ENCODE measurements around the gene NFKBIZ.

Gene NFKBIZ

DNA sequence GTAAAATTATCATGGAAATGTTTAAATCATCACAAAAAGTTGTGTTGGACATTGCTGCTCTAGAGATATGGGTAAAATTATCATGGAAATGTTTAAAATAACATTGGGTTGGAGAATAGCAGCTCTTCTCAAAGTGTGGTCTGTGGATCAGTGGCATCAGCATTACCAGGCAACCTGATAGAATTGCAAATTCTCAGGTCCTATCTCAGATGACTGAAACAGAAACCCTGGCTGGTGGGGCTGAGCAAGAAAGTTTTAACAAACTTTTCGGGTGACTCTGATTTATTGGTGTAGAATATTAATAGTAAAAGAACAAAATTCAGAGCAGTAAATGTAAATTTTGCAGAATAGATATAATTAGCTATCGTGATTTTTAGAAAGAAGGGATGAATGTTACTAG, 41.4 kb upstream of the NFKBIZ start:
- H3K4me3 ChIP-seq (ENCODE audit: control insufficient read depth, low read depth, low read length) = no peak overlapping the region
- TF ChIP-seq, protein P1, sequence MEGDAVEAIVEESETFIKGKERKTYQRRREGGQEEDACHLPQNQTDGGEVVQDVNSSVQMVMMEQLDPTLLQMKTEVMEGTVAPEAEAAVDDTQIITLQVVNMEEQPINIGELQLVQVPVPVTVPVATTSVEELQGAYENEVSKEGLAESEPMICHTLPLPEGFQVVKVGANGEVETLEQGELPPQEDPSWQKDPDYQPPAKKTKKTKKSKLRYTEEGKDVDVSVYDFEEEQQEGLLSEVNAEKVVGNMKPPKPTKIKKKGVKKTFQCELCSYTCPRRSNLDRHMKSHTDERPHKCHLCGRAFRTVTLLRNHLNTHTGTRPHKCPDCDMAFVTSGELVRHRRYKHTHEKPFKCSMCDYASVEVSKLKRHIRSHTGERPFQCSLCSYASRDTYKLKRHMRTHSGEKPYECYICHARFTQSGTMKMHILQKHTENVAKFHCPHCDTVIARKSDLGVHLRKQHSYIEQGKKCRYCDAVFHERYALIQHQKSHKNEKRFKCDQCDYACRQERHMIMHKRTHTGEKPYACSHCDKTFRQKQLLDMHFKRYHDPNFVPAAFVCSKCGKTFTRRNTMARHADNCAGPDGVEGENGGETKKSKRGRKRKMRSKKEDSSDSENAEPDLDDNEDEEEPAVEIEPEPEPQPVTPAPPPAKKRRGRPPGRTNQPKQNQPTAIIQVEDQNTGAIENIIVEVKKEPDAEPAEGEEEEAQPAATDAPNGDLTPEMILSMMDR (conservative IDR thresholded peaks at IDR 0.05; ENCODE audit: control insufficient read depth, insufficient read depth, low read depth, low read length) = no peak
- no peak for DNase-seq (ENCODE audit: low read depth)

DNA sequence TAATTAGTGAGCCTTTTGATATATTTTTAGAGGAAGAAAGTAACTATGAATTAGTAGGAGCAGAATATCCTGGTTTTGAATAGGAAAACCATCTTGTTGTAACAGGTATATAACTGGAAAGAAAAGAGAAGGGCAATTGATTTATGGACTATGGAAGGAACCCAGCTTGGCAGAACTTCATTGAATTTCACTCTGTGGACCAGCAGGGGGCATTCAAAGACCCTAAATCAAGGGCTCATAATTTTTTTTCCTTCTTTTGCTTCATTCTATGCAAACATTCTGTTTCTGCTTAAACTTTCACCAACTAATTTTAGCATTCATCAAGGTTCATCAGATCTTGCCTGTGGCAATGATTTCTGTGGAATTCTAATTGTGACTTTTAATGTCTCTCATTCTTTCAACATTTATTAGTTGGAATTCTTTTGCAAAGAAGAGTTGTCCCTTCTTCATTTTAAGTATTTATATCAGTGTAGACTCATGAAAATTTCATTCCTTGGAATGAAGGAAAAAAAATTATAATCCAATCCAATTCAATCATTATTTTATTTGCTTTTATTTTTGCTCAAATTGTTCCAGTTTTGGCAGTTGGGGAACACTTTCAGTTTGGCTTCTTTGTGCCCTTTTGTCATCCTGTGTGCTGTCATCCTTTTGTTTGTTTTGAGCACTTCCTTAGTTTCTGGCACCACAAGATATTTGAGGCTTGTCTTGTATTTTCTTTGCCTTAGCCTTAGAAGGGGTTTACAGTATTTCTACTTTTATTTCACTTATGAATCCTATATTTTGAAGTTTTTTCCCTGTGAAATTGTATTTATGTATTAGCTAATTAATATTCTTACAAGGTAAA, 39.9 kb upstream of the NFKBIZ start:
- H3K4me3 ChIP-seq (ENCODE audit: control insufficient read depth, low read depth, low read length) = no peak overlapping the region
- DNase-seq (ENCODE audit: low read depth) = peak; percentile 60
- TF ChIP-seq, protein P1 (conservative IDR thresholded peaks at IDR 0.05; ENCODE audit: control insufficient read depth, insufficient read depth, low read depth, low read length) = peak; percentile 63

GRCh38 chr3:101810022-101810418, 39.3 kb upstream of the NFKBIZ start:
- TF ChIP-seq, protein P1 (conservative IDR thresholded peaks at IDR 0.05; ENCODE audit: control insufficient read depth, insufficient read depth, low read depth, low read length) = no peak
- DNase-seq (ENCODE audit: low read depth) = no peak
- H3K4me3 ChIP-seq (ENCODE audit: control insufficient read depth, low read depth, low read length) = no peak overlapping the region

- DNase-seq (ENCODE audit: low read depth) = no peak
- H3K4me3 ChIP-seq (ENCODE audit: control insufficient read depth, low read depth, low read length) = no peak overlapping the region
- TF ChIP-seq, protein P1 (conservative IDR thresholded peaks at IDR 0.05; ENCODE audit: control insufficient read depth, insufficient read depth, low read depth, low read length) = no peak
These were observed 37.4 kb upstream of the NFKBIZ start for GRCh38 chr3:101811875-101812274.

DNA sequence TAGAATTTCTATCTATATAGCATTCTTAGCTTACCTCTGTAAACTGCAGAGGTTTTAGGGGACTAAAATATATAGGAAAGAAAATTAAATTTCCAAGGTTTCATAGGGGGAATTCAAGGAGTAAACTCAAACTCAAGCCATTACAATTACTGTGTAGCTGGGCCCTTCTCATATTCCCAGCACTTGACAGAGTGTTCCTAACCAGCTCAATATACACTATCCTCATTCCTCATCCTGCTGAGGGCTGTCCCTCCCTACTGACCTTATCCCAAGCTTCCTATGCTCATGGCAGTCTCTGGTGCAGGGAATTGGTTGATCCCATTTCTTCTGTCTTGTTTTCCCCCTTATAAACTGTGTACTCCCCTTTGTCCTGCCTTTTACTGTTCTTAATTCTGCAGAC, 36.4 kb upstream of the NFKBIZ start:
- TF ChIP-seq, protein P1 (conservative IDR thresholded peaks at IDR 0.05; ENCODE audit: control insufficient read depth, insufficient read depth, low read depth, low read length) = no peak
- H3K4me3 ChIP-seq (ENCODE audit: control insufficient read depth, low read depth, low read length) = no peak overlapping the region
- DNase-seq (ENCODE audit: low read depth) = no peak

DNA sequence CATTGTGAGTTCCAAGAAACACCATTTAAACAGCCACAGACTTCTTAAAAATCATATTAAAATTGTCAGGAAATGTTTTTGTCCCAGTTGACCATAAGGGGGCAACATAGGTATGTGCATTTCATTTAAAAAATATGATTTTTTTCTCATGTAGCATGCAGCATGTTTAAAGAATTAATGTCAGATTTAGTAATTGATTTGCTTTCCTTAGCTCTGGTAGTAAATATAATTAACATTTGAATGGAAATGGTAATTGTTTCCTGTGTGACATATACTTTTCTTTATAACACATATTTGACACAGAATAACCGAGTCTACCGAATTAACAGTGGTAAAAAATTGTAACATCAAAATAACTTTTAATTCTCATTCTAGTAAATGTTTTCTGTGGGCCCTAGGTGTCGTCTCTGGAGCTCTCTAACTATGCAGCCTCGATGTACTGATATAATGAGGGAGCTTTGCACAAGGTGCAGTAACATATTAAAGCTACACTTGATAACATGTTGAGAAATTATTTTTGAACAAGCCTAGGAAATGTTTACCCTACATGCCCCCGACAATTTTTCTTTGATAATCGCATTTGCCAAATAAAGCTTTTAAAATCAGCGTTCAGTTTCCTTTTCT, 35.4 kb upstream of the NFKBIZ start:
- H3K4me3 ChIP-seq (ENCODE audit: control insufficient read depth, low read depth, low read length) = no peak overlapping the region
- peak; percentile 49 for DNase-seq (ENCODE audit: low read depth)
- TF ChIP-seq, protein P1 (conservative IDR thresholded peaks at IDR 0.05; ENCODE audit: control insufficient read depth, insufficient read depth, low read depth, low read length) = peak; percentile 62
